Activated T-cell treated with anti-CD3 and anti-CD28 coated beads for 4 hours (primary cell): ENCODE data around the gene BCL11A.
A peak's percentile ranks its signal among the peaks of the same experiment; 100 is the strongest.

Experiments used
- DNase-seq: peaks from one replicate; pipeline ENCODE4 v3.0.0-alpha.2; 2020

The BCL11A gene

GRCh38 chr2:60553495-60554073 is at the start of gene BCL11A:
Gene BCL11A (minus strand): TSS chr2:60553654. CDS start chr2:60553270, 384 bp downstream.
- no peak for DNase-seq

- DNase-seq: no peak
These were observed 49.5 kb upstream of the BCL11A start for GRCh38 chr2:60602828-60603532.

- DNase-seq: no peak
These were observed 48.9 kb upstream of the BCL11A start for GRCh38 chr2:60602388-60602787.

- DNase-seq: no peak
These were observed 44.8 kb upstream of the BCL11A start for GRCh38 chr2:60598271-60598670.

GRCh38 chr2:60597346-60597745 is 43.9 kb upstream of the BCL11A start:
- DNase-seq: no peak

- no peak for DNase-seq
These were observed 43.0 kb upstream of the BCL11A start for GRCh38 chr2:60596411-60596810.

GRCh38 chr2:60595953-60596352 is 42.5 kb upstream of the BCL11A start:
- DNase-seq: no peak

GRCh38 chr2:60589104-60589503 is 35.6 kb upstream of the BCL11A start:
- no peak for DNase-seq

GRCh38 chr2:60586081-60586480 is 32.6 kb upstream of the BCL11A start:
- no peak for DNase-seq

GRCh38 chr2:60585276-60585675 is 31.8 kb upstream of the BCL11A start:
- no peak for DNase-seq

- no peak for DNase-seq
These were observed 30.1 kb upstream of the BCL11A start for GRCh38 chr2:60583604-60584003.

GRCh38 chr2:60581433-60582282 is 28.2 kb upstream of the BCL11A start:
- DNase-seq: peak; percentile 45

- no peak for DNase-seq
These were observed 24.3 kb upstream of the BCL11A start for GRCh38 chr2:60577682-60578283.

GRCh38 chr2:60573251-60573650 is 19.8 kb upstream of the BCL11A start:
- DNase-seq: no peak

- DNase-seq: no peak
These were observed 16.8 kb upstream of the BCL11A start for GRCh38 chr2:60570251-60570650.

GRCh38 chr2:60569680-60570111 is 16.2 kb upstream of the BCL11A start:
- DNase-seq: no peak

- no peak for DNase-seq
These were observed 14.7 kb upstream of the BCL11A start for GRCh38 chr2:60567919-60568768.

GRCh38 chr2:60567096-60567495 is 13.6 kb upstream of the BCL11A start:
- DNase-seq: no peak

- no peak for DNase-seq
These were observed 12.0 kb upstream of the BCL11A start for GRCh38 chr2:60565472-60565871.

GRCh38 chr2:60560734-60561644 is 7.5 kb upstream of the BCL11A start:
- no peak for DNase-seq

- DNase-seq: no peak
These were observed 6.4 kb upstream of the BCL11A start for GRCh38 chr2:60559880-60560279.
